IPS-18c (cell line): Measurements from ENCODE around the gene RGS3.

Source experiments
- H3K4me3 ChIP-seq: 2 replicates; pipeline ENCODE4 v1.7.0; 2013; ENCODE audit warnings: low read depth, mild to moderate bottlenecking, low read length, moderate library complexity; ENCODE audit not compliant: insufficient read depth
- H3K9me3 ChIP-seq: one replicate; pipeline ENCODE4 v1.6.1; 2013; ENCODE audit warnings: mild to moderate bottlenecking, low read length, moderate library complexity; ENCODE audit not compliant: control insufficient read depth, insufficient read depth

The RGS3 gene

GRCh38 chr9:113590991-113591898 lies 127.7 kb downstream of the RGS3 start:
- H3K4me3 ChIP-seq = no peak overlapping the region
- no peaks in the 10 kb centered on the region for H3K9me3 ChIP-seq

GRCh38 chr9:113591899-113592625 lies 128.5 kb downstream of the RGS3 start:
- Histone ChIP-seq H3K4me3 (no peak overlapping the region), H3K9me3 (no peaks in the 10 kb centered on the region)

GRCh38 chr9:113592876-113593575 lies 129.5 kb downstream of the RGS3 start:
- no peaks in the 10 kb centered on the region for H3K9me3 ChIP-seq
- no peak overlapping the region for H3K4me3 ChIP-seq

- H3K9me3 ChIP-seq = no peaks in the 10 kb centered on the region
- H3K4me3 ChIP-seq = peak overlapping the region; percentile 57
These were observed 130.3 kb downstream of the RGS3 start for GRCh38 chr9:113593682-113594281.

DNA sequence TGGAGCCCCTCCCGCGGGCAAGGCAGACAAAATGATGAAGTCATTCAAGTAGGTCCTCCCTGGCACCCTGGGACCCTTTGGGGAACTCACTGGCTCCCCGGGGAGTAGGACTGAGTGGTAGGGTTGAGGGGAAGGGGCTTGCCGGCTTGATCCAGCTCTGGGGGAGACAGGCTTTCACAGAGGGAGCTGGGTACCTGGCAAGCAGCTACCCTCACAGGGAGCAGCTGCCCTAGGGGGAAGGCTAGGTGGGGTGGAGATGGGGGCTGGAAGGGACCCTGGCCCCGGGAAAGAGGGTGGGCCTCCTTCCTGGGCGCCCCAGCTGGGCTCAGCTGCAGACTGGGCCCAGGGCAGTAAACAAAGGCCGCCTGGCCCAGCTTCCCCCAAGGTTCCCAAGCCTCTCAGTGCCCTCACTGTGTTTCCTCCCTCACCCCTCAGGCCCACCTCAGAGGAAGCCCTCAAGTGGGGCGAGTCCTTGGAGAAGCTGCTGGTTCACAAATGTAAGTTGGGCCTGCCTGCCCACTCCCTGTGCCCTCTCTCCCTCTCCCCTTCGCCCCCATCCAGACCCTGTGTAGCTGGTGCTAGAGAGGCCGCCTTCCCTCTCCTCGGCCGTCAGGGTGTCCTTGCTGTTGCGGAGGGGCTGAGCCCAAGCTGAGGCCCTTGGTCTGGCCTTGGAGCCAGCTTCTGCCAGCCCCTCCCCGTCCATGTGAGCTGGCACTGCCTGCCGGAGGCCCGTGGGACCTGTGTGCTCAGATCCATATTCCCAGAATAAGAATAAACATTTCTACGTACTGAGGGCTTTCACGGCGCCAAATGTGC lies 131.2 kb downstream of the RGS3 start:
- H3K9me3 ChIP-seq = no peaks in the 10 kb centered on the region
- peak overlapping the region; percentile 57 for H3K4me3 ChIP-seq

- H3K9me3 ChIP-seq = no peaks in the 10 kb centered on the region
- no peak overlapping the region for H3K4me3 ChIP-seq
These were observed 133.2 kb downstream of the RGS3 start for GRCh38 chr9:113596616-113597320.

DNA sequence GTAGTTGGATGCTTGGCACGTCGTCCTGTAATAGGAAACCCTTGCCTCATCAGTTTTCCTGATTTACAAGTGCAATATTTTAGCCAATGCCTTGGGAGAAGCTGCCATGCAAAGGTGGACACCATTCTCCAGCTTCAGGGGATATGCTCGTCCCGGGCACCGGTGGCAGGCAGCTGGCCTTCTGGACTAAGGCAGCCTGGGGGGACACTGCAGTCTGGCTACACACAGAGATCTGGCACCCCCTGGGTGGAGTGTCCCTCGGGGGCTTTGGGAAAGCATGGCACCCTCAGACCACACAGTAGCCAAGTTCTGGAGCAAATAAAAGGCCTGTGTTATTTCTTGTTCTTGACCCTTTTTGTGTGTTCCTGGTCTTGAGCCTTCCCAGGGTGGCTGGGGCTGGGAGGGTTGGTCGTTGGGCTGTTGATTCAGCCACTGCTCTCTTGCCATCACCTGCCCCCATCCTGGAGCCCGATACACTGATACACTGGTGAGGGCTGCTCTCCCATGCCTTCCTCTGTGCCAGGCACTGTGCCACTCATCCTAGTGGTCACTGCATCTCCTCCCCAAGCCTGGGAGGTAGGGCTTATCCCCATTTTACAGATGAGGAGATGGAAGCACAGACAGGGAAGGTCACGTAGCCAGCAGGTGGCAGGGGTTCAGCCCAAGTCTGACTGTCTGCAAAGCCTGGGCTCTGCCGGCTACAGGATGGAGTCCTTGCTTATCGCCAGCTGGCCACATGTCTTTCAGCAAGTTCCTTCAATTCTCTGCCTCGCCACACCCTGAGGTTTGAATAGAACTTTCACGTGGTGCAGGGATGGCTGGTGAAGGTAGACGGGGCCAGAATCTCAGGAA lies 134.1 kb downstream of the RGS3 start:
- no peaks in the 10 kb centered on the region for H3K9me3 ChIP-seq
- no peak overlapping the region for H3K4me3 ChIP-seq

DNA sequence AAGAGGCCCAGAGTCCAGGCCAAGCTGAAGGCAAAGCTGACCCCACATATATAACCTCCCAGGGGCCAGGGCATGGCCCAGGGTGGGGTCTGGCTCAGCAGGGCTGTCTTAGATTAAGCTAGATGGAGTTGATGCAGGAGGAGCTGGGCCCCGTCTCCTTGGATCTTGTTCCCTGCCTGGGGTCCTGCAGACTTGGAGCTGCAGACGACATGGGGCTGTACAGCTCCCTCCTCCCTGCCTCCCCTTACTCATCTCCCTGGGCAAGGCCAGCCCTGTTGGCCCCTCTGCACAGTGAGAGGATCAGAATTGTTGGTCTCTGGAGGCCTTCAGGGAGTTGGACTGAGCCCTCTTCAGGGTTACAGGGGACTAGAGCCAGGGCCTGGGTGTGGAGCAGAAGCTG lies 134.9 kb downstream of the RGS3 start:
- Histone ChIP-seq H3K9me3 (no peaks in the 10 kb centered on the region), H3K4me3 (no peak overlapping the region)

DNA sequence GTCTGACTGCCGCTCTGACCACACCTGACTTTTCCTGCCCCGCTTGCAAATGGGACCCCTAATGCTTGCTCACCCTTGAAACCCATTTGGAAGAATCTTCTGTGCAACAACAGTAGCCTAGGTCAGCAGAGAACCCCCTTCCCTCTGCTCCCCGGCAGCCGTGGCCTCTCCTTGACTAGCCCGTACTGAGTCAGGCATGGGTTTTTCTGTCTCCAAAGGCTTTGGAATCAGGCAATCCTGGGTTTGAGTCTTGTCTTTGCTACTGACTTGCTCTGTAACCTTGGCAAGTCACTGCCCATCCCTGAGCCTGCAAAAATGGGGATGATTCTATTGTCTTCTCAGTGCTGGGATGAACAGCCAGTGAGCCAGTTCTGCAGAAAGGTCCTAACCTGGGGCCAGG lies 135.4 kb downstream of the RGS3 start:
- no peaks in the 10 kb centered on the region for H3K9me3 ChIP-seq
- no peak overlapping the region for H3K4me3 ChIP-seq

DNA sequence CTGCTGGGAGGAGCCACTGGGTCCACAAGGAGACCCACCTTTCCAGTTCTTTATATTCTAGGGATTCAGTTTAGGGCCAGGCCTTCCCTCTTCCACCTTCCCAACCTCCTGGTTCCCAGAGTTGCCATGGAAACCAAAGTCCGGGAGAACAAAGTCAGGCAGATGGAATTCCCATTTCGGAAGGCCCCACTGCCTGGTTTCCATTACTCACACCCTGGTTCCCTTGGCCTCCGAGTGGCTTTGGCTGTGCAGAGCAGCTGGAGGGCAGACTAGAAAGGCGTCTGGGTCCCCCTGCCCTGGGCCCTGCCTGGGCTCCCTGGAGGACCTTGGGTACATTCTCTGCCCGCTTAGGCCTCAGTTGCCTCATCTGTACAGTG lies 136.1 kb downstream of the RGS3 start:
- Histone ChIP-seq H3K9me3 (no peaks in the 10 kb centered on the region), H3K4me3 (no peak overlapping the region)

DNA sequence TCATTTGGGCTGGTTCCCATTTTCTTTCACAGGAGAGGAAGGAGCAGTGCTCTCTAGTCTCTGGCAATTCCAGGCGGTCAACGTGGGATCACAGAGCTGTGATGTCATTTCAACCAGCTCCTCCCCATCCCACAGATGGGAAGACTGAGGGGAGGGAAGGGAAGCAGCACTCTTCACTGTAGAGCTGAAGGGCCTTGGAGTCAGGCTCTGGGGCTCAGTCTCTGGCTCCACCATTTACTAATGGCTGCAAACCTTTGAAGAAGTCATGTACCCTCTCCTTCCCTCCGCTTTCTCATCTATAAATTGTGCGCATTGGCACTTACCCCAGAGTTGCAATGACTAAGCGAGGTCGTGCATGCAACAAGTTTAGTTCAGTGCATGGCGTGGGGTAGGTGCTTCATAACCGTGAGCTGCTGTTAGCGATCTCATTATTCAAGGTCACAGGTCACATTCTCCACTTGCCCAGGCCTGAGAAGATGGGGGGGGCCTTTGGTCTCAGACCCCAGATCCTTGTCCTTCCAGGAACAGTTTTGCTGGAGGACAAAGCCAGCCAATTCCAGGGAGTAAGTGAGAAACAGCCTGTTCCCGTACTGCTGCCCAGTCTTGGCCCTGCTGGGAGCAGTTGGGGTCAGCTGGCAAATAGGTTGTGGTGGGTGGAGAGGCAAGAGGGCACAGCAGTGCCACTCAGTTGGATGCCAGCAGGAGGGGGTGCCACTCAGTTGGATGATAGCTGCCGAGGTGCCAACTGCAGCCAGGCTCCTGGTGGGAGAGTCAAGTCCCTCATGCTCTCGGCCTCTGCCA lies 136.7 kb downstream of the RGS3 start:
- Histone ChIP-seq H3K9me3 (no peaks in the 10 kb centered on the region), H3K4me3 (no peak overlapping the region)

DNA sequence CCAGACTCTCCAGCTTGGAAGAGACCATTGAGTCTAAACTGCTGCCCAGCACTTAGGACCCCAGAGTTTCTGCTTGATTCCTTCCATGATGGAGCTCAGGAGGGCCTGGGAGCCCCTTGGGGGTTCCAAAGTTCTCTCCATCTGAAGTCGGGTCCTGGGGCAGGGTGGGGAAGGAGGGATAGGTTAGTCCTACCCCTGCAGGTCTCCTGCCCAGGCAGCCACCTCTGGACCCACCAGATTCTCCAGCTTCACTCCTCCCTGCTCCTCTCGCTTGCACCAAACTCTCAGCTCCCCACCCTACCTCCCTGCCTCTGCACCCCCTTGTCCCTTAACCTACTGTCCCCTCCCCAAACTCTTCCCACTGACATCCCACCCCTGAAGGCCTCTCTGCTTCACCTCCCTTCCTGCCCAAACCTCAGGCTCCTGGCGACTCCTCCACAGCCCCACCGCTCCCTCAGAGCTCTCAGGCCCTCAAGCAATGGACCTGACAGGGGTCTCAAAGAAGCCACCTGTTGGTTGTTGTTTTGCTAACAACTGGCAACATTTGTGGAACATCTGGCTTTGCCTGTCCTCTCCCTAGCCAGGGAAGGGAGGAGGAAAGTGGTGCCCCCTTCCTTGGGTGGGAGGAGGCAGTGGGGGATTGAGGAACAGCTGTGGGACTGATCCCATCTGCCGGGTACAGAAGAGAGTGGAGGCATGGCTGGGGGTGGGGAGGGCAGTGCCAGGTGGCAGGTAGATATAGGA lies 137.5 kb downstream of the RGS3 start:
- H3K9me3 ChIP-seq = no peaks in the 10 kb centered on the region
- H3K4me3 ChIP-seq = no peak overlapping the region

- no peaks in the 10 kb centered on the region for H3K9me3 ChIP-seq
These were observed 138.1 kb downstream of the RGS3 start for GRCh38 chr9:113601656-113602055.

More at GRCh38 chr9:113601656-113602055, 138.1 kb downstream of the RGS3 start:
- no peak overlapping the region for H3K4me3 ChIP-seq
